ENCODE data around the gene ITGB1. TPM values are rescaled to one million over a fixed set of nuclear protein-coding genes. Genes with fewer than 3 reads are reported as not detected.

ITGB1 gene
- total and polyA plus RNA-seq, 10 of the 15 experiments (the other 5 are each of a cell fraction or from before 2014, with no cell fraction given) = 2.8 to 20.7 (median 10.4) TPM

- intact Hi-C loops (cut with micrococcal nuclease; ENCODE audit: unreplicated experiment) (no loop called here), in situ Hi-C loops (cut with MboI) (no loop called here)
- FAIRE-seq (no peak), DNase-seq (ENCODE audit: low read depth, low spot score) (no peak), ATAC-seq (no peak)
- no peaks in the 10 kb centered on the region for H3K9me3 ChIP-seq (replicated peaks; ENCODE audit: control insufficient read depth, insufficient read depth, low read length)
- H3K4me3 ChIP-seq = no peak overlapping the region
- no peak overlapping the region for H3K9ac ChIP-seq (ENCODE audit: control insufficient read depth, insufficient read depth, low read length)
- CTCF ChIA-PET = interaction anchor here (0.8 to 1.2 kb wide), 2 partner anchors 32 to 68 kb away, joined by 3 read pairs; no protein-coding TSS in a partner anchor
- H3K4me2 ChIP-seq (ENCODE audit: control insufficient read depth, insufficient read depth) = no peak overlapping the region
- H3K36me3 ChIP-seq (ENCODE audit: control insufficient read depth in 2 of 2, insufficient read depth in 2 of 2, low read length in 1 of 2) = no peaks in the 10 kb centered on the region
- no peak overlapping the region for H2AFZ ChIP-seq (ENCODE audit: control insufficient read depth, low read depth, low read length)
- POLR2A ChIA-PET = no interaction called here
- no peaks in the 10 kb centered on the region for H3K27me3 ChIP-seq (replicated peaks in 1 of 2; ENCODE audit: control insufficient read depth in 2 of 2, insufficient read depth in 2 of 2, low read length in 1 of 2)
- H3K4me1 ChIP-seq (ENCODE audit: control insufficient read depth, insufficient read depth, low read length) = peaks cover 12% of the 10 kb centered on the region
- no TSS peak for BruUV-seq (replicated peaks)
- SMC1A ChIA-PET (ENCODE audit: uncharacterized antibody, unreplicated experiment) = no interaction called here
- no peak overlapping the region for H3K27ac ChIP-seq (ENCODE audit: control insufficient read depth, insufficient read depth)
- peaks cover 59% of the 10 kb centered on the region for H3K79me2 ChIP-seq (ENCODE audit: control insufficient read depth, insufficient read depth, low read length)
- no peaks in the 10 kb centered on the region for H4K20me1 ChIP-seq (ENCODE audit: control insufficient read depth, insufficient read depth)
- RAD21 ChIA-PET (ENCODE audit: unreplicated experiment) = no interaction called here
- whole genome bisulfite sequencing (ENCODE audit: insufficient coverage, insufficient replicate concordance, low lambda C conversion rate, missing lambda C conversion rate) = 93% methylated on average over 4 of the region's 4 CpGs
- no peak for TF ChIP-seq ELK1 (IDR thresholded peaks at IDR 0.05; ENCODE audit: low read depth, low read length)
- no peak for TF ChIP-seq ZNF274 (IDR thresholded peaks at IDR 0.05; ENCODE audit: insufficient read depth, insufficient read length)
- TF ChIP-seq HDAC6 (IDR thresholded peaks at IDR 0.05; ENCODE audit: unreplicated experiment) = no peak
- no peak for TF ChIP-seq WRNIP1 (IDR thresholded peaks at IDR 0.05; ENCODE audit: borderline replicate concordance, low read depth, low read length)
- no peak for TF ChIP-seq POLR2AphosphoS2 (IDR thresholded peaks at IDR 0.05; ENCODE audit: low read depth, low read length)
- no peak for TF ChIP-seq DPF2 (IDR thresholded peaks at IDR 0.05)
- TF ChIP-seq ZZZ3 (IDR thresholded peaks at IDR 0.05; ENCODE audit: control insufficient read depth, insufficient read length, low read depth) = no peak
- TF ChIP-seq CBFB (IDR thresholded peaks at IDR 0.05; ENCODE audit: low read depth) = no peak
- no peak for TF ChIP-seq NFYB (IDR thresholded peaks at IDR 0.05; ENCODE audit: insufficient read depth, low read depth, low read length)
- TF ChIP-seq SIN3A (IDR thresholded peaks at IDR 0.05; ENCODE audit: low read depth, low read length) = no peak
- no peak for TF ChIP-seq PML (IDR thresholded peaks at IDR 0.05; ENCODE audit: low read length)
- no peak for TF ChIP-seq GATAD2B (conservative IDR thresholded peaks at IDR 0.05; ENCODE audit: low read depth)
- no peak for TF ChIP-seq STAT3 (IDR thresholded peaks at IDR 0.05; ENCODE audit: low read depth, low read length)
- TF ChIP-seq RELA (IDR thresholded peaks at IDR 0.05; ENCODE audit: borderline replicate concordance, partially characterized antibody) = no peak
- no peak for TF ChIP-seq ATF7 (IDR thresholded peaks at IDR 0.05; ENCODE audit: low read depth)
- no peak for TF ChIP-seq HDAC2 (IDR thresholded peaks at IDR 0.05)
- TF ChIP-seq ZBTB11 (CRISPR knock-in tag; IDR thresholded peaks at IDR 0.05) = no peak
- TF ChIP-seq ZNF384 (IDR thresholded peaks at IDR 0.05; ENCODE audit: borderline replicate concordance, low read depth, low read length) = no peak
Measured at GRCh38 chr10:32952541-32953276, 5.3 kb downstream of the ITGB1 start.
